Activated naive CD4-positive, alpha-beta T cell treated with anti-CD3 and anti-CD28 coated beads, Interleukin-2, amount 50 U/mL, for 16 hours (primary cell): Measurements from ENCODE around the gene IQCK.

Experiments
- DNase-seq: peaks from one replicate; pipeline ENCODE4 v3.0.0-alpha.2; 2020

The IQCK gene

GRCh38 chr16:19808061-19808641 is 90.1 kb downstream of the IQCK start:
- no peak for DNase-seq

DNA sequence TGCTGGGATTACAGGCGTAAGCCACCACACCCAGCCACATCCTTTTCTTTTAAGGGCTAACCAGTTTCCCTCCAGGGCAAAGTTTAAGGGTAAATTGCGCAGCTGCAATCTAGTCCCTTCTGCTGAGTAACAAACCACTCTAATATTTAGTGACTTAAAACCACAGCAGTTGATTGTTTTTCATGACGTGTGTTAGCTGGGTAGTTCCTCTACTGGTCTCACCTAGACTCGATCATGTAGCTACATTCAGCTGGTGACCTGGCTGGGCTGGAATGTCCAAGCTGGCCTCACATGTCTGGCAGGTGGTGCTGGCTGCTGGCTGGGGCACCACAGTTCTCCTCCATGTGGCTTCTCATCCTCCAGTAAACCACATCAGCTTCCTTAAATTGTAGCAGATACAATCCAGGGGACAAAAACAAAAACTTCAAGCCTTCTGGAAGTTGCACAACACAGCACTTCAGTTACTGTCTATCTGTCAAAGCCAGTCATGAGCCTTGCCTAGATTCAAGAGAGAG is 91.1 kb downstream of the IQCK start:
- DNase-seq, result no peak

- DNase-seq, result no peak
These were observed 91.6 kb downstream of the IQCK start for GRCh38 chr16:19809693-19810092.

DNA sequence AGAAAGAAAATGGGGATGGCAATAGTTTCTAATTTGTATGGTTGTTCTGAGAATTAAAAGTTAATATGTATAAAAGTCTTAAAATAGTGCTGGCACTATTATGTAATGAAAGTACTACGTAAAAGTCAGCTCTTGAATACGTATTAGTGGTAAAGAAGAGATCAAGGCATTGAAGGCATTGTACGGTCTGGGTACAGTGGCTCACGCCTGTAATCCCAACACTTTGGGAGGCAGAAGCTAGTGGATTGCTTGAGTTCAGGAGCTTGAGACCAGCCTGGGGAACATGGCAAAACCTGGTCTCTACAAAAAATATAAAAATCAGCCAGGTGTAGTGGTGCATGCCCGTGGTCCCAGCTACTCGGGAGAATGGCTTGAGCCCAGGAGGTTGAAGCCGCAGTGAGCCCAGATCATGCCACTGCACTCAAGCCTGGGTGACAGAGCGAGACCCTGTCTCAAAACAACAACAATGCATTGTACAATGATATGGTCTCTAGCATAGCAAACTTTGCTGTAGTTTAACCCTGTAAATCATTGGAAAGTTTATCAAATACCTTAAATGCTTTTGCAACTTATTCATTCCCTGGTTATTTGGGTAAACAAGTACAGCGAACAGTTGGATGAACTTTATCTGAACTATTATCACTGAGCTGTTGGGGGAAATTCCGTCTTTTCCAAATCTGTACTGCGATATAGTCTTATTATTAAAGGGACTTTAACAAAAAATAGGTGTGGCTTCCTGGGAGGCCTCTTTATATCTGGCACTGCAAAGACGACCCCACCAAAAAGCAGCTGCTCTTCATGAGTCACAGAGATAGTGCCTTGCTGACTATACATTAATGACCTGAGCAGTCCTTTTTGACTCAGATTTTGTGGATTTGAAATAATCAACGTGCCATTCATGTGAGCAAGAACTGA is 93.0 kb downstream of the IQCK start:
- DNase-seq, result no peak

DNA sequence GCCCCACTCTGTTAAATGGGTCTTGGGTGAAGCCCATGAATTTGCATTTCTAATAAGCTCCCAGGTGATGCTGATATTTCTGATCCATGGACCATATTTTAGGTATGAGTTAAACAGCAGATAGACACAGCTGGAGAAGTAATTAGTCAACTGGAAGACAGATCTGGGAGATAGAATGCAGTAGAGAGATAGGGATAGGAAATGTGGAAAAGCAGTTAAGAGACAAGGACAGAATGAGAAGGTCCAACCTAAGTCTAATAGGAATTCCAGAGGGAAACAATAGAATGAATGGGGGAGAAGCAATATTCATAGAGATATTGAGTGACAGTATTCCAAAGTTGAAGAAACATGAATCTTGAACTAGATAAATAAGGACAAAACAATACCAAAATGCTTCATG is 94.9 kb downstream of the IQCK start:
- DNase-seq, result no peak

DNA sequence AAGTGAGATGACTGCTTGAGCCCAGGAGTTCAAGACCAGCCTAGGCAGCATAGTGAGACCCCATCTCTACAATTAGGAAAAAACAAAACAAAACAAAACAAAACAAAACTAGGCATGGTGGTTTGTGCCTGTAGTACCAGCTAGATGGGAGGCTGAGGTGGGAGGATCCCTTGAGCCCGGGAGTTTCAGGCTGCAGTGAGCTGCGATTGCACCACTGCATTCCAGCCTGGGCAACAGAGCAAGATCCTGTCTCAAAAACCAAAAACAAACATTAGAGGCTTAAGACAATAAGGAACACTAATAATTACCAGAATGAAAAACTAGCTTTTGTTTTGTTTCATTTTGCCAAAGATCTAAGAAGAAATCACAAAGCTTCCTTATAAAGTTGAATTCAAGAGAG is 97.3 kb downstream of the IQCK start:
- no peak for DNase-seq

DNA sequence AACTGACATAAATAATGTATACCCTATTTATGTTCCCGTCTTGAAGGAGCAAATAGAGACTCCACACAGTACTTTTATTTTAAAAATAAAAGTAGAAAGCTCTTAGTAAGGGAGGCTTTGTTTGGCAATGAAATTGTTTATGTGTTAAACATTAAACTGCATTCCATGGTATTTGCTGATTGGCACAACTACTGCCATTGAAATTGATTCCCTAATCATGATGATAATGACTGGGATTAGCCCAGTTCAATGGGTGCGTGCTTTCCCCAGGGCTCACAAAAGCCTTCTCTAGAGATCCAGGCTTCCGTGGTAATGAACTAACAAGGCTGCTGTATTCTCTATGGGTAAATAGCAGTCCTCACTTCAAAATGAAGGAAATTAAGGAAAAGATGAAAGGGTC is 99.1 kb downstream of the IQCK start:
- no peak for DNase-seq

DNA sequence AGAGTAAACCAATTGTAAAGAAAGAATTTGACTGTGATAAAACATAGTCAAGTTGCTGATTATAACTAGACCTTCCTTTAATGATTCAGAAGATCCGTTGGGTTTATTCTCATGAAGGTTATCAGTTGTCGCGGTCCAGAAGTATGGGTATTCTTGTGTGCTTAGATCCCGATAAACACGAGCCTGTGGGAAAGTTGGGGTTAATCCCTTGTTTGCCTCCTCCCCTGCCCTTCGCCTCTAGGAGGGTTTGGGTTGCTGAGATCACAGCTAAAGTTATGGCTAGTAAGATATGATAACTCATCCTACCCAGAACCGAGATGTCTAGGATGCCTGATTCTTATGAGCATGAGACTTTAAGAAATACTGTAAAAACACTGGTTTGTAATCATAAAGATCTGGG is 99.8 kb downstream of the IQCK start:
- DNase-seq, result no peak

DNA sequence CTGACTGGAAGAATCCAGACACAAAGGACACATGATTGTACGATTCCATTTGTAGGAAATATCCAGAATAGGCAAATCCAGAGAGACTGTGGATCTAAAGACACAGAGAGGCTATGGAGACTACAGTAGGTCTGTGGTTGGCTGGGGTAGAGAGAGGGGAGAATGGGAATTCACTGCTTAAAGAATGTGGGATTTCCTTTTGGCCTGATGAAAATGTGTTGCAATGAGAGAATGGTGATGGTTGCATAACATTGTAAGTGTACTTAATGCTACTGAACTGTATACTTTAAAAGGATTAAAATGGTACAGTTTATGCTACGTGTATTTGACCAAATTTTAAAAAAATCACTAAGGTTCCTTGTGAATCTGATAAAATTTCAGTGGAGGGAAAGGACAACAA is 104.5 kb downstream of the IQCK start:
- no peak for DNase-seq

DNA sequence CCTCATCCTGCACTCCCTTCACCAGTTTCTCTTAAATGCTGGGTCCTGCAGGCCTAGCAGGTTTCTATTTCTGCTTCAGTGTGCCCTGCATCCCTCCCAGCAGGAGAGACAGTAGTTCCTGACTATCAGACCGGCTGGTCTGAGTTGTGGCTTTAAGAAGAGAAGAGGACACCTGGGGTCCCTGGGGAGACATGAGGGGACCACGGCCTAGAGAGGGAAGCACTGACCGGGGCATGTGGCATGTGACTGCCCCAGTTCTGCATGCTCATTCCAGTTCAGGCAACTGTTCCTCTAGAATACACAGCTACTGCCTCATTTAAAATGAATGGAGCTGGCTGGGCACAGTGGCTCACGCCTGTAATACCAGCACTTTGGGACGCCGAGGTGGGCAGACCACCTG is 105.3 kb downstream of the IQCK start:
- DNase-seq, result no peak

DNA sequence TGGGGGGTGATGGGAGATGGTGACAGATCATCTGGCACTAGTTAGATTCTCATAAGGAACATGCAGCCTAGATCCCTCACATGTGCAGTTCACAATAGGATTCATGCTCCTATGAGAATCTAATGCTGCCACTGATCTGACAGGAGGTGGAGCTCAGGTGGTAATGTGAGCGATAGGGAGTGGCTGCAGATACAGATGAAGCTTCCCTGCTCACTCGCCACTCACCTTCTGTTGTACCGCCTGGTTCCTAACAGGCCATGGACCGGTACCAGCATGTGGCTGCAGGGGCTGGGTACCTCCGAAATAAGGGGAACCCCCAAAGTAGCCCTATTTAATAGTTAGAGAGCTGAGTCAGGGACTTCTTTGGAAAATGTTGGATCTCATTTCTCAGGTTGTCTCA is 106.1 kb downstream of the IQCK start:
- no peak for DNase-seq

DNA sequence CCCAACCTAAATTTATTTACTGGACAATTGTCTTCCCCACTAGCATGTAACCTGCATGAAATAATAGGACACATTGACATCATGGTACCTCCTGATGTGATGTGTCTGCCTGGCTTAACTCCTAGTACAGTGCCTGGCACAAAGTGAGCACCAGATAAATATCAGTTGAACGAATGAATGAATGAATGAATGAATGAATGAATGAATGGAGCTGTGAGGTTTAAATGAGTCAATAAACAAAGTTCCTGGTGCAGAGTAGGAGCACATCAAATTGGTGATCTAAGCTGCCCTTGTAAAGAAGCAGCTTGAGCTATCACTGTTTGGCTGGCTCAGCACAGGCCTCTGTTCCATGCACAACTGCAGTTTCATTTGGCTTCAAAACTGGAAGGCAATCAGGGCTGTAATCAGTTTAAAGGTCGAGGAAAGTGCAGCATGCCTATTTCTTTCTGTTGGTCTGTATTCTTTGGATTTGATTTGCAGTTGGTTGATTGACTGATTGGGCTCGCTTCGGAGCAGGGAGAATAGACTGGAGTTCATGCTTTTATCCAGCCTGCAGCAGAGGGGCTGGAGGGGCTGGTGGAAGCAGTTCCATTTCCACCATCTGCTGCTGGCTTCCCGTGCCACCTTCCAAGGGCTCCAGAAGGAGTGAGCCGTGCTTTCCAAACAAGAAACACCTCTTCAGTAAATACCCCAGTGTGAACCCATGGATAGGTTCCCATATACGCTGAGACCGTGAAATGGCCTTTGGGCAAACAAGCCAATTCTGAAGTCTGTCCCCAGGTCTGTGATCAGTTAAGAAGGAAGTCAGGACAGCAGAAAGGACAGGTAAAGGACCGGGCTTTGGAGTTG is 112.0 kb downstream of the IQCK start:
- no peak for DNase-seq

- no peak for DNase-seq
These were observed 113.0 kb downstream of the IQCK start for GRCh38 chr16:19830902-19831560.

DNA sequence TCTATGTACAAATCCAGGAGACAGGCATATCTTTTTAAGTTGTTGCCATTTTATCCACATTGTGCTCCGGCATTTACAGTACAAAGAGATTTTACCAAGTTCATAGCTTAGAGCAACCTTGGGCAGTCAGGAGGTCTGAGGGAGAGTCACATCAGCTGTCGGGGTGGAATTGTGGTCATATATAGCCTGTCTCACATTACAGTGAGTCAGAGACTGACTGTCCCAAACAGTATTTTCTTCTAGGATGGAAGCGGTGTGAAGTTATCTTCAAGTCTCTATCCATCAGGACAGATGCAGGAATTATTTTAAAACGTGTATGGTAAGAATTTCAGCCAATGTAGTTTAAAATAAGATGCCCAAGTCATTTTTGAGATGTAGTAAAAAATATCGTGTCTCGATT is 113.6 kb downstream of the IQCK start:
- no peak for DNase-seq

DNA sequence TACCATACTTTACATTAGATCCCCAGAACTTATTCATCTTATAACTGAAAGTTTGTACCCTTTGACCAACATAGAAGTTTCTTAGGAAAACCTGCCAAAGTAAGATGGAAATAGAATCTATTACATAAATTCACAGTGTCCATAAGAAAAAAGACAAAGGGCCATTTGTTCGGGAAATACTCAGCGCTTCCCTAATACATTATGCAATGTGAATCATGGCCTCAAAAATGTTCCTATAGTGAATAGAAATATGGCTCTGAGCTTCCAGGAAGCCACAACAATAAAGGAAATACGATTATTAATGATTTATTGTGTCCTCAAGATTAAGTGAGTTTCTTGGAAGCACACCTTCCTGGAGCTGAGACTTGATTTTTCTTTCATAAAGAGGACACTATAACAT is 115.1 kb downstream of the IQCK start:
- no peak for DNase-seq

DNA sequence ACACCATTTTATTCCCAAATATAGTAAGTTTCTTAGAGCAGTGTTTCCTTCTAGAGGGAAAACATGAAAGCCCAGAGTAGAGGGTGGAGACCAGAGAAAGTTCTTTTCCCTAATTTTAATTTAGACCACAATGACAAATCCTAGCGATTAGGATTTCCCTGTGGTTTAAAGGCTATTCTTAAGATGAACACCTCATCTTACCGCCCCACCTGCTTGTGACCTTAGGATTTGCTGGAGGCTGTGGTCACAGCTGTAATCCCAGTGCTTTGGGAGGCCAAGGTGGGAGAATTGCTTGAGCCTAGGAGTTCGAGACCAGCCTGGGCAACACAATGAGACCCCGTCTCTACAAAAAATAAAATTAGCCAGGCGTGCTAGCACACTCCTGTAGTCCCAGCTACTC is 115.5 kb downstream of the IQCK start:
- no peak for DNase-seq

GRCh38 chr16:19835196-19835595 is 117.1 kb downstream of the IQCK start:
- no peak for DNase-seq

DNA sequence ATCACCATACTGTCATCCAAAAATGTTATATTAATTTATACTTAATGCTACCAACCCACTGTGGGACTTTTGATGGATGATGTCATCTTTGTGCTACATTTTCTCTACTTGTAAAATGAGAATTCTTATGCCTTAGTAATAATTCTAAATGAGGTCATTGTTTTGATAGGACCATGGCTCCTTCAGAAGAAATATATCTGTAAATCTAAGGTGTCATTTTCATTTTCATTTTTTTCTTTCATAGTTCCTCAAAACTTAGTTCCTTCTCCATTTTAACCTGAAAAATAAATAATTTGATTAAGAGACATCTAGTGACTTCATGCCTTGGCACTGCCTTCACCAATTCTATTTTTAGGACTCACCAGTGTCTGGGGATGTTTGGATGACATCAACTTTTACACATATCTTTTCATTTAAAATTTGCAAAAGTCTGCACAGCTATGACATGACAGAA is 117.9 kb downstream of the IQCK start:
- DNase-seq, result no peak

DNA sequence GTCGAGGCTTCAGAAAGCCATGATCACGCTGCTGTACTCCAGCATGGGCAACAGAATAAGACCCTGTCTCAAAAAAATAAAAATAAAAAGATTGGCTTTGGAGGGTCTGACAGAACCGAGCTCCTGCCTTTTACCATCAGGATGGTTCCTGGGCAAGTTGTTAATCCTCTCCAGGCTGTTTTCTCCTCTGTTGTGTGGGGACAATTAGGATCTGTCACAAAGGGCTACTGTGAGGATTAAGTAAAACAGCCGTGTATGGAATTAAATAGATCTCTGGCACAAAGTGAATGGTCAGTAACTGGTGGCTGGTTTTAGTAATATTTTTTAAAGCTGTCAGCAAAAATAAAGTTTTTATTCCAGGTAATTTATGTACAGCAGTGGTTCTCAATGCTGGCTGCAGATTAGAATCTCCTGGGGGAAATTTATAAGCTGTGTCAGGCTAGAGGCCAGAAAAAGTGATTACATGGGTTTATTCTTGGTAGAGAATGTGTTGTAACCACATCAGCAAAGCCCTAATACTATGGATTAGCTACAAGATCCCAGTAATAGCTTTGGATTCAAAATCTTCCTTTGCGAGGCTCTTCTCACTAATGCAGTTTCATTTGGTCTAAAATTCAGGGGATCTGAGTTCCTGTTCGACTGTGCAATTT is 119.4 kb downstream of the IQCK start:
- no peak for DNase-seq

- DNase-seq, result no peak
These were observed 120.1 kb downstream of the IQCK start for GRCh38 chr16:19837984-19838707.

DNA sequence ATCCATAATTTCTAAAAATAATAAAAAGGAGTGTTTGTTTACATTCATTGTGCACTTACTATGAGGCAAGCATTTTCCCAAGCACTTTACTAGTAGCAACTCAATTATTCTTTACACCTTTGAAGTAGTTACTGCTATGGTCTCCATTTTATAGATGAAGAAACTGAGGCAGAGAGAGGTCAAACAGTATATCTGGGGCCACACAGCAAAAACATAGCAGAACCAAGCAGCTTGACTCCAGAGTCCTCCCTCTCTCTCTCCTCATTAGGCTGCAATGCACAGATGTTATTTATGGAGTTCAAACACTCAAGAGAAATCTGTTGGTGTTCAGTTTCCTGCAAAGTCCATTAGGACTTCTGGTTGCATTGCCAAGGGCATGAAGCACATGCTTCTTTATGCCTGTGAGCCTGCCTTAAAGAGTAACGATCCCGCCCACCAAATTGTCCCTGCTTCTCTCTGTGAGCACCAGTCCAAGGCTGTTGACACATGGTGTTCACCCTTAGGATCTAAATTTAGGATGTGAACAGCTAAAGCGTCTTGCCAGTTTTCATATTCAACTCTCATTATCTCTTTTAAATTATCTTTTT is 122.5 kb downstream of the IQCK start:
- no peak for DNase-seq
